Adrenal gland (tissue), 12 donors: ENCODE data around the gene COQ9. TPM values are rescaled to one million over a fixed set of nuclear protein-coding genes. Genes with fewer than 3 reads are reported as not detected.
"Not testable (repeated sequence)": the region's sequence is repeated elsewhere in the genome, so short reads cannot be mapped to it uniquely, and the experiment has no call there.

ENCODE experiments used
- DNase-seq, 7 donors: peaks; one replicate each; pipeline ENCODE4 v3.0.0-alpha.2; 2019 to 2020
- H3K27ac ChIP-seq, 5 donors: fragments of 200-600 bp; sonication (generic) in 4 of 5; 1 replicate in 3 of 5; 2 replicates in 2 of 5; pipeline versions ENCODE4 v1.5.1 to v1.8.0; 2016 to 2020; ENCODE audit warnings: mild to moderate bottlenecking in 1 of 5
- H3K27me3 ChIP-seq: fragments of 200-600 bp; 2 replicates; pipeline ENCODE4 v1.8.0; 2021
- H3K36me3 ChIP-seq, 2 donors: fragments of 200-600 bp; replicated peaks in 1 of 2; 1 replicate in 1 of 2; 2 replicates in 1 of 2; pipeline versions ENCODE4 v1.5.1 to v1.8.0; 2018 to 2022
- H3K4me1 ChIP-seq, 2 donors: fragments of 200-600 bp; replicated peaks in 1 of 2; 1 replicate in 1 of 2; 2 replicates in 1 of 2; pipeline versions ENCODE4 v1.5.1 to v1.8.0; 2018 to 2021
- H3K4me3 ChIP-seq, 4 donors: fragments of 200-600 bp; sonication (generic) in 3 of 4; one replicate each; pipeline ENCODE4 v1.5.1; 2016 to 2018
- H3K9me3 ChIP-seq, 3 donors: fragments of 200-600 bp; sonication (generic) in 1 of 3; replicated peaks in 1 of 3; 1 replicate in 2 of 3; 2 replicates in 1 of 3; pipeline versions ENCODE4 v1.5.1 to v1.8.0; 2016 to 2021
- CTCF ChIP-seq, 6 experiments: fragments of 450-650 bp in 4 of 6; fragments of 200-600 bp in 2 of 6; sonication (generic) in 1 of 6; IDR thresholded peaks; 1 replicate in 5 of 6; 2 replicates in 1 of 6; pipeline versions ENCODE4 v1.5.1 to v1.8.0; 2016 to 2021; ENCODE audit warnings: antibody characterized with exemption in 6 of 6, mild to moderate bottlenecking in 2 of 6, moderate library complexity in 1 of 6
- POLR2A ChIP-seq, 2 donors: fragments of 450-650 bp; IDR thresholded peaks; one replicate each; pipeline ENCODE4 v1.6.1; 2017; ENCODE audit warnings: antibody characterized with exemption in 2 of 2, mild to moderate bottlenecking in 2 of 2, moderate library complexity in 1 of 2
- WGBS, 4 donors: extraction: QIAGEN DNeasy Blood & Tissue Kit in 2 of 4; methylation state at CpG; one replicate each; pipeline versions ENCODE4 v1.1.5 to v1.1.7; 2013 to 2017; 5-methylcytosine and 5-hydroxymethylcytosine counted together
- intact Hi-C, 2 donors: fragments of 100-400 bp; cut with DNase I; formaldehyde crosslinking; loops; one replicate each; pipeline versions ENCODE4 v1.14.1 to v1.15.0; 2022 to 2023
- polyA plus RNA-seq, 3 donors: library from polyadenylated mRNA; stranded (reverse); fragments of 200-250 nt in 2 of 3; fragments of 350-450 nt in 1 of 3; fragmentation: Illumina TruSeq in 1 of 3; extraction: RNeasy Lipid Tissue Mini Kit (QIAGEN cat#74804) in 1 of 3; gene quantifications; one replicate each; pipeline ENCODE4 v1.2.3, GENCODE V29; 2013 to 2014
- total RNA-seq, 9 donors: library from RNA; depleted of rRNA in 4 of 9; stranded (reverse); fragments of >200 nt in 4 of 9; fragments of 120-200 nt in 1 of 9; fragmentation: NEBNext Ultra II Directional in 1 of 9; extraction: Animal tissue kit (Norgen Biotek cat#: 25700) in 1 of 9; gene quantifications; one replicate each; pipeline versions ENCODE4 v1.1.0 to v1.2.4, GENCODE V29; 2013 to 2023
- donor health status: healthy with polysubstance abuse.
- donor health status: Bipolar disorder and iron deficiency.
- donor health status: DM: yes; HTN: yes; CAD: no.
- donor health status: DM: no; HTN: no; CAD: no.
- donor health status: DM: no; HTN: no; CAD: no.
- donor health status: DM: yes; HTN: yes; CAD: no.

The COQ9 gene
- total and polyA plus RNA-seq, 12 donors, result 60.9 to 277 (median 88.6) TPM

DNA sequence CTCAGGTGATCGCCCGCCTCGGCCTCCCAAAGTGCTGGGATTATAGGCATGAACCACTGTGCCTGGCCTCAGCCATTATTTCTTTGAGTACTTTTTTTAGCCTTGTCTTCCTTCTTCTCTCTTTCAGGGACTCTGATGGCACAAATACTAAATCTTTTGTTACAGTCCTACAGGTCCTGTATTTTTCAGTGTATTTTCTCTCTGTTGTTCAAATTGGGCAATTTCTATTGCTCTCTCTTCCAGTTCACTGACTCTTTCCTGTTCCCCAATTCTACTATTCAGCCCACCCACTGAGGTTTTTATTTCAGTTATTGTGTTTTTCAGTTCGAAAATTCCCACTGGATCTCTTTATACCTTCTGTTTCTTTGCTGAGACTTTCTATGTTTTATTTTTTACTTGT lies 46.5 kb downstream of the COQ9 start:
- TF ChIP-seq POLR2A (IDR thresholded peaks at IDR 0.05), result no peak
- no peak for TF ChIP-seq CTCF (IDR thresholded peaks at IDR 0.05)
- intact Hi-C loops, result no loop called here

GRCh38 chr16:57497121-57497520 lies 49.8 kb downstream of the COQ9 start:
- Histone ChIP-seq H3K4me1 (no peaks in the 10 kb centered on the region), H3K27ac (no peak overlapping the region), H3K4me3 (no peak overlapping the region), H3K36me3 (no peaks in the 10 kb centered on the region), H3K9me3 (no peaks in the 10 kb centered on the region), H3K27me3 (no peaks in the 10 kb centered on the region)
- 77 to 79% (median 78%) methylated on average over 6 to 13 of the region's 13 CpGs for WGBS, 4 donors
- DNase-seq, result no peak
- intact Hi-C loops, result no loop called here
- TF ChIP-seq CTCF (IDR thresholded peaks at IDR 0.05) (no peak), POLR2A (IDR thresholded peaks at IDR 0.05) (no peak)

More for the DNA sequence above, 46.5 kb downstream of the COQ9 start:
- Histone ChIP-seq H3K9me3 (no peaks in the 10 kb centered on the region), H3K36me3 (no peaks in the 10 kb centered on the region), H3K4me1 (no peaks in the 10 kb centered on the region), H3K27me3 (no peaks in the 10 kb centered on the region), H3K27ac (no peak overlapping the region), H3K4me3 (no peak overlapping the region)
- DNase-seq, result no peak
- 86 to 92% (median 90%) methylated on average over 4 of the region's 4 CpGs for WGBS, 4 donors

GRCh38 chr16:57498031-57498430 lies 50.8 kb downstream of the COQ9 start:
- H3K4me1 ChIP-seq, result no peaks in the 10 kb centered on the region
- intact Hi-C loops, result no loop called here
- no peaks in the 10 kb centered on the region for H3K9me3 ChIP-seq
- 83 to 95% (median 92%) methylated on average over 2 to 4 of the region's 4 CpGs for WGBS, 4 donors
- no peak for DNase-seq
- H3K27ac ChIP-seq, result no peak overlapping the region
- no peak overlapping the region for H3K4me3 ChIP-seq
- H3K27me3 ChIP-seq, result no peaks in the 10 kb centered on the region
- H3K36me3 ChIP-seq, result no peaks in the 10 kb centered on the region
- TF ChIP-seq POLR2A (IDR thresholded peaks at IDR 0.05) (no peak), CTCF (IDR thresholded peaks at IDR 0.05) (no peak)

GRCh38 chr16:57499941-57500340 lies 52.7 kb downstream of the COQ9 start:
- DNase-seq, H3K36me3 ChIP-seq, H3K27me3 ChIP-seq, H3K9me3 ChIP-seq, H3K4me3 ChIP-seq, intact Hi-C loops, H3K27ac ChIP-seq, H3K4me1 ChIP-seq: not testable (repeated sequence)
- 91 to 97% (median 94%) methylated on average over 11 of the region's 11 CpGs for WGBS, 4 donors

DNA sequence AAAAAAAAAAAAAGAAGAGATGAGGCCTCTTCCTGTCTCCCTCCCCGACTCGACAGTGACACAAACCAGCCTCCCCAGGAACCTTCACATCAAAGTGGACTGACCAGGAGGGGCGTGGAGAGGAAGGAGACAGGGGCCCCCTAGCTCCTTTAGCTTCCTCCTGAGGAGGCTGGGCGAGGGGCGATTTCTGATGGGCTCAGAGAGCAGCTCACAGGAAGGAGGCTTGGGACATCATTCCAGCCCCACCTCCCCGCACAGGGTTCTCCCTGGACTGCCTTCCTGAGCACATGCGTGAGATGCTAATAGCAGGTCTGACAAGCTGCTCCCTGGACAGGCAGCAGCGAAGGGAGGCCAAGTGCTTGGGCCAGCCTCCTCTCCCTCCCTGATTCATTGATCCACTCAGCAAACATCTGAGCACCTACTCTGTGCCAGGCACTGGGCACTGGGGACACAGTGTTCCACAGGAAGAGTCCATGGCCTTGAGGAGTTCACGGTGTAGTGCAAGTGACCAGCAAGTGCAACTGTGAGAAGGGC lies 53.4 kb downstream of the COQ9 start:
- Histone ChIP-seq H3K9me3 (no peaks in the 10 kb centered on the region), H3K27me3 (no peaks in the 10 kb centered on the region), H3K36me3 (no peaks in the 10 kb centered on the region), H3K4me1 (no peaks in the 10 kb centered on the region), H3K27ac (no peak overlapping the region), H3K4me3 (no peak overlapping the region)
- WGBS, 4 donors, result 43 to 51% (median 47%) methylated on average over 7 to 9 of the region's 9 CpGs
- TF ChIP-seq POLR2A (IDR thresholded peaks at IDR 0.05) (no peak), CTCF (IDR thresholded peaks at IDR 0.05) (no peak)
- peak in 1 of 7 donors; percentile 21 for DNase-seq
- intact Hi-C loops, result no loop called here
